ENCODE results near the gene BNIP3. TPM values are rescaled to one million over a fixed set of nuclear protein-coding genes. Genes with fewer than 3 reads are reported as not detected.

Gene BNIP3
- total RNA-seq, 4 donors from 2014 or later = 337 to 1,280 (median 583) TPM

DNA sequence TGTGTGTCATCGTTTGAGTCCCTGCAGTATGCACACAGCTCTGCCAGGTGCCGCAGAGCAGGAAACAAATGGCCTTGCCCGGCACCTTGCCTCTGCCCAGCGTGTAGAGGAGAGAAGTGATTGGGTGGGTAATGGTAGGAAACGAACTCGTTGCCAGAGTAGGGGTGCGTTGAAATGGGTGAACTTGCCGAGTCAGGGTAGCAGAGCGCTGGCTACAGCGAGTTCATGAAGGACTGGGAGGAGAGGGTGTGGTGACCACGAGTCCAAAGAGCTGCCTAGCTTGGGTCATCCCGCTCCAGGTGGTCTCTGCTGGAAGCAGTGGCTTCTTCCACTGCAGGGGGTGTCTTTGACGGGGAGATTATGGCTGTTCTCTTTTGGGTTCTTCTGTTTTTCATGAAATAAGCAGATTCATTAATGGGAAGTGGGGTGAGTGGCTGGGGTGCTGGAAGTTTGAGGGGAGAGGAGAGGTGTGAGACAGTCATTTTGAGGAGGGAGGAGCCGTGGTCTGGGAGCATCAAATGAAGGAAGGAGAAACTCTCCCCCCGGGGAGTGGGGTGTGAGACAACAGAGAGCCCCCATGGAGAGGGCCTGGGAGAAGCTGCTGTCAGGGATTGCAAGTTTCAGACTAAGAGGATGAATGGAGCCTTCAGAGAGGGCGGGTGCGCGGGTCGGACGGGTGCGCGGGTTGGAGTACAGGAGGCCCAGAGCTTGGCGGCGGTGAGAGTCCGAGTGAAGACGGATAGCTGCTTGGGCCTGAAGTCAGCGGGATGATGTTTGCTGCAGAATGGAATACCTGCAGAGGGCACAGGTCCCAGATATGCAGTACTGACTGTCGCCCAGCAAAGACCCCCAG, 54.8 kb downstream of the BNIP3 start:
- Histone ChIP-seq H3K36me3 (no peaks in the 10 kb centered on the region), H3K4me3 (no peak overlapping the region), H3K27me3 (no peaks in the 10 kb centered on the region), H3K27ac (no peak overlapping the region), H3K9me3 (no peaks in the 10 kb centered on the region), H3K4me1 (peaks cover 41 to 48% of the 10 kb centered on the region in 2 donors)
- ATAC-seq (no peak), DNase-seq (no peak)
- no peak for TF ChIP-seq POLR2A (IDR thresholded peaks at IDR 0.05)
- TF ChIP-seq, protein P1, sequence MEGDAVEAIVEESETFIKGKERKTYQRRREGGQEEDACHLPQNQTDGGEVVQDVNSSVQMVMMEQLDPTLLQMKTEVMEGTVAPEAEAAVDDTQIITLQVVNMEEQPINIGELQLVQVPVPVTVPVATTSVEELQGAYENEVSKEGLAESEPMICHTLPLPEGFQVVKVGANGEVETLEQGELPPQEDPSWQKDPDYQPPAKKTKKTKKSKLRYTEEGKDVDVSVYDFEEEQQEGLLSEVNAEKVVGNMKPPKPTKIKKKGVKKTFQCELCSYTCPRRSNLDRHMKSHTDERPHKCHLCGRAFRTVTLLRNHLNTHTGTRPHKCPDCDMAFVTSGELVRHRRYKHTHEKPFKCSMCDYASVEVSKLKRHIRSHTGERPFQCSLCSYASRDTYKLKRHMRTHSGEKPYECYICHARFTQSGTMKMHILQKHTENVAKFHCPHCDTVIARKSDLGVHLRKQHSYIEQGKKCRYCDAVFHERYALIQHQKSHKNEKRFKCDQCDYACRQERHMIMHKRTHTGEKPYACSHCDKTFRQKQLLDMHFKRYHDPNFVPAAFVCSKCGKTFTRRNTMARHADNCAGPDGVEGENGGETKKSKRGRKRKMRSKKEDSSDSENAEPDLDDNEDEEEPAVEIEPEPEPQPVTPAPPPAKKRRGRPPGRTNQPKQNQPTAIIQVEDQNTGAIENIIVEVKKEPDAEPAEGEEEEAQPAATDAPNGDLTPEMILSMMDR (IDR thresholded peaks at IDR 0.05 in 4 of 5, conservative IDR thresholded peaks at IDR 0.05 in 1 of 5) = no peak
- intact Hi-C loops (cut with DNase I; ENCODE audit: low total_unique reads) (no loop called here), in situ Hi-C loops (cut with MboI; ENCODE audit: low sequenced_read_pairs in 4 of 4) (no loop called here)

DNA sequence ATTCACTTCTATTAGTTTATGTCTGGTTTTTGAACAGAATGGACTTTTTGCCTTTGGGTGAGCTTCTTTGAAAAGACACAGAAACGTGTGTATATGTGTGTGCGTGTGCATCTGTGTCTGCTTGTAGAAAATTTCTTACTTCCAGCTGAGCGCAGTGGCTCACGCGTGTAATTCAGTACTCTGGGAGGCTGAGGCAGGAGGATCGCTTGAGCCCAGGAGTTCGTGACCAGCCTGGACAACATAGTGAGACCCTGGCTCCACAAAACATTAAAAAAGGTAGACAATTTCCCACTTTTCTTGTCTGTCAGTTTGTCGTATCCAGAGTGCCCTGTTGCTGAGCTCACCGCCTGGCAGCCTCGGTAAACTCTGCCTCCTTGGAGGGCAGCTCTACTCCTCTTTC, 55.5 kb downstream of the BNIP3 start:
- in situ Hi-C loops (cut with MboI; ENCODE audit: low sequenced_read_pairs in 4 of 4) = no loop called here
- peaks cover 41 to 42% of the 10 kb centered on the region in 2 donors for H3K4me1 ChIP-seq
- no peaks in the 10 kb centered on the region for H3K9me3 ChIP-seq
- ATAC-seq (no peak), DNase-seq (no peak)
- no peak overlapping the region for H3K27ac ChIP-seq
- no peaks in the 10 kb centered on the region for H3K36me3 ChIP-seq
- intact Hi-C loops (cut with DNase I; ENCODE audit: low total_unique reads) = no loop called here
- H3K4me3 ChIP-seq = no peak overlapping the region
- H3K27me3 ChIP-seq = no peaks in the 10 kb centered on the region
- TF ChIP-seq POLR2A (IDR thresholded peaks at IDR 0.05) = no peak
- TF ChIP-seq, protein P1 (IDR thresholded peaks at IDR 0.05 in 4 of 5, conservative IDR thresholded peaks at IDR 0.05 in 1 of 5) = no peak

DNA sequence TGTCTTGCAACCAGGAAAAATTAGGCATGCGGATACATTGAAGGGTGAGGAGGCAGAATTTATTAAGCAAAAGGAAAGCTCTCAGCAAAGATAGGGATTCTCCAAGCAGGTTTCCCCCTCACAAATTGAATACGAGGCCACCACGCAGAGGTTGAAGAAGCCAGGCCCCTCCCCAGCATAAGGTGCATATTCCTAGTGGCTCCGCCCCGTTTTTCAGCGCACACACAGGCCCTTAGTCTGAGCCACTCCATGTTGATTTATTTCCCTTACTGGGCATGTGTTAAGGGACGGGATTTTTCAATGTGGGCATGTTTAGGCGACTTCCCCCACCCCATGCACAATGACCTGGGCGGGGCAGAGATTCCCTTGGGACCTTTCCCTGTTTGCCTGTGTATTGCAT, 56.0 kb downstream of the BNIP3 start:
- Histone ChIP-seq H3K4me1 (peaks cover 37 to 39% of the 10 kb centered on the region in 2 donors), H3K9me3 (no peaks in the 10 kb centered on the region), H3K27me3 (no peaks in the 10 kb centered on the region), H3K36me3 (no peaks in the 10 kb centered on the region), H3K27ac (no peak overlapping the region), H3K4me3 (no peak overlapping the region)
- no peak for DNase-seq
- in situ Hi-C loops (cut with MboI; ENCODE audit: low sequenced_read_pairs in 4 of 4) (no loop called here), intact Hi-C loops (cut with DNase I; ENCODE audit: low total_unique reads) (no loop called here)
- TF ChIP-seq POLR2A (IDR thresholded peaks at IDR 0.05) = no peak
- TF ChIP-seq, protein P1 (IDR thresholded peaks at IDR 0.05 in 4 of 5, conservative IDR thresholded peaks at IDR 0.05 in 1 of 5) = no peak
- ATAC-seq = no peak

DNA sequence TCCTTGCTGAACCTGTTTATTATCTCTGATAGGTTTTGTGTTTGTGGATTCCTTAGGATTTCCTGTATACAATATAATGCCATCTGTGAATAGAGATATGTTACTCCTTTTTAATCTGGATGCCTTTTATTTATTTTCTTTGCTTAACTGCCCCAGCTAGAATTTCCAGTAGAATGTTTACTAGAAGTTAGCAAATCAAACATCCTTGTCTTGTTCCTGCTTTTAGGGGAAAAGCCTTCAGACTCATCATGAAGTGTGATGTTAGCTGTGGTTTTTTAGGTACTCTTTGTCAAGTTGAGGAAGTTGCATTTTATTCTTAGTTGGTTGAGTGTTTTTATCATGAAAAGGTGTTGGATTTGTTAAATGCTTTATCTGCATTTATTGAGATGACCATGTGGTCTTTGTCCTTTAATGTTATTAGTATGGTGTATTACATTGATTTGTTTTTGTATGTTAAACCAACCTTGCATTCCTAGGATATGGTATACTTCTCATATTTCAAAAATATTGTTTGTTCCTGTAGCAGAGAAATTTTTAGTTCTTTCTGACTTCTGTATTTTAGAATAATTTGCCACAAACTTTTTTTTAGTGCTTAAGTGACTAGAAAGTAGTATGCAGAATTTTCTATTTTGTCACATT, 56.6 kb downstream of the BNIP3 start:
- Histone ChIP-seq H3K4me1 (peaks cover 37 to 39% of the 10 kb centered on the region in 2 donors), H3K4me3 (no peak overlapping the region), H3K9me3 (no peaks in the 10 kb centered on the region), H3K27ac (no peak overlapping the region), H3K36me3 (no peaks in the 10 kb centered on the region), H3K27me3 (no peaks in the 10 kb centered on the region)
- ATAC-seq (no peak), DNase-seq (no peak)
- intact Hi-C loops (cut with DNase I; ENCODE audit: low total_unique reads) (no loop called here), in situ Hi-C loops (cut with MboI; ENCODE audit: low sequenced_read_pairs in 4 of 4) (no loop called here)
- TF ChIP-seq POLR2A (IDR thresholded peaks at IDR 0.05) = no peak
- TF ChIP-seq, protein P1 (IDR thresholded peaks at IDR 0.05 in 4 of 5, conservative IDR thresholded peaks at IDR 0.05 in 1 of 5) = no peak
